GM19025 (cell line): ENCODE measurements around the gene PTX4.

ENCODE experiments used
- ATAC-seq: cut with Tn5 transposase; IDR thresholded peaks from one replicate; pipeline ENCODE4 v1.9.1; 2021; ENCODE audit warnings: mild to moderate bottlenecking, low read depth, moderate library complexity; ENCODE audit not compliant: unreplicated experiment

Gene PTX4, protein sequence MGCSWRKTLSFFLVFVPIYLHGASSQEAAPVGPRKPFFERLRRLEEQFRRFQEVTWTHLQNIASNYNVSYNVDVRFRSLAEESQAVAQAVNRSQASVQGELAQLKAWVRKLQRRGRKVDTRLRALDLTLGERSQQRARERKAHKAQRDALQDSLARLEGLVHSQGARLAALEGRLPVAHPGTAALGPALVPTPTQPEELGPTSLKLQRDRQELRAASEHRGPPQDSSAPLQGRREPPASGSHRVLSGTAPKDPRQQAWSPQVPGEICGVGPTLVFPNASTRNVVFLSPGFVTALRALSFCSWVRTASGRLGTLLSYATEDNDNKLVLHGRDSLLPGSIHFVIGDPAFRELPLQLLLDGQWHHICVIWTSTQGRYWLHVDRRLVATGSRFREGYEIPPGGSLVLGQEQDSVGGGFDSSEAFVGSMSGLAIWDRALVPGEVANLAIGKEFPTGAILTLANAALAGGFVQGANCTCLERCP

DNA sequence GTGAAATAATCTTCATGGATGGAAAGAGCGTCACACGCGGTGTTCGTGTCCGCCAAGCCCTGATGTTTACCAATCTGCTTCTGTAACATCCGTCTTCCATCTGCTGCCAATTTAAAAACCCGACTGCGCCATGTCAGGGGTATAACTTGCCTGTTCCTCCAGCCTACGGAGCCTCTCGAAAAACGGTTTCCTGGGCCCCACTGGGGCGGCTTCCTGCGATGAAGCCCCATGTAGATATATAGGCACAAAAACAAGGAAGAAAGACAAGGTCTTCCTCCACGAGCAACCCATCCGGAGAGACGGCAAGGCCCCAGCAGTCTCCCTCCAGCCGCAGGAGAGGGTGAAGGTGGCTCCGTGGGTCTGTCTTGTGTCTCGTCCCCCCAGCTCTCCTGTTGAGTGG is at the start of gene PTX4:
Gene PTX4, minus strand, starts transcription at position 326 of the 400 bp plus-strand sequence. Its CDS starts 35 bp downstream, at position 291.
- ATAC-seq = no peak

DNA sequence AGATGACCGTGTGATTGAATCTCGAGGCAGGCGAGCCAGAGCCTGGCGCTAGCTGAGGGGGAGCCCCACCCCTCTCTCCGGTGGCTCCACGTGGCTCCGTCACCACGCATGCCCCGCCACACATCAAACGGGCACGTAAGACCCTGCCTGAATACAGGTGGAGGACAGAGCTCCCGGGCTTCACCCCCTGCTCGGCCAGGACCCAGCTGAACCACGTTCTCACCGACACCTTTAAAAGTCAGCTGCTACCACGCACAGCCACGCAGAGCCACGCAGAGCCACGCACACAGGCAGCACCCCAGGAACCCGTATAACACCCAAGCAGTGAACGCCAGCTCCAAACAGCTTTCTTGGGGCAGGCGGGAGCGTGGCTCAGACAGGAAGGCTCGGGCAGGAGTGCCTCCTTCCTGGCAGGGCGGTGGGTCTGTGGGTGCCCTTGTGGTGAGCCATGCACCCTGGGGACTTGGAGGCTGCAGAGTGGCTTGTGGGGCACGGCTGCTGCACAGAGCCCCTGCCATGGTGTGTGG is 49.1 kb upstream of the PTX4 start:
- no peak for ATAC-seq

DNA sequence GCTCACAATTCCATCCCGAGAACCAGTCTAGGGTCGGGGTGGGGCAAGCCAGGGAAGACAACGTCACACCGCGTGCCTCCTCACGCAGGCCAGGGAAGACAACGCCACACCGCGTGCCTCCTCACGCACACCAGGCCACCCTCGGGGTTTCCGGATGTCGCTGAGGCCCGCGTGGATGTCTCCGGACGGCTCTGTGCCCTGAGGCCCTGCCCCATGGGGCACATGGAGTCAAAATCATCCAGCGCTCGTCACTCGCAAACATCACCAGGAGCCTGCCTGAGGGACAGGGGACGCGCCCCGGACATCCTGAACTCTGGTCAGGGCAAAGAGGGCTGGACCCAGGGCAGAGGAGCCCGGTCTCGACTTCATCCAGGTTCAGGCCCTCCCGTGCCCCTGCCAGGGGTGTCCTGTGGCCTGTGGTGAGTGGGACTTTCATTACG is 48.4 kb upstream of the PTX4 start:
- ATAC-seq = no peak

DNA sequence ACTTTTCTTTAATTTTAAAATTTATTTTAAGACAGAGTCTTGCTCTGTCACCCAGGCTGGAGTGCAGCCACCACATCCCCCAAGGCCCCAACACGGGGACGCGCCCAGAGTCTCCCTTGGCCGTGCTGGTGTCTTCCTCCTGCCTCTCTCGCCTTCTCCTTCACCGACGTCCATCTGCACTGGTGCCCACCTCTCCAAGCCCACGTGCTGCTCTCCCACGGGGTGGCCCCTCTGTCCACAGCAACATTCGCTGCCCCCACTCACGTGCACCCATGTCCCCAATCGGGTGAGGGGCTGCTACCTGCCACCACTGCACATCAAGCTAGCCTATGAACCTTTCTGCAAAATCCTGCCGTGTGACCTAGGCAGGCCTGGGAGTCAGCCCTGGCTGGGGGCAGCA is 47.9 kb upstream of the PTX4 start:
- no peak for ATAC-seq

DNA sequence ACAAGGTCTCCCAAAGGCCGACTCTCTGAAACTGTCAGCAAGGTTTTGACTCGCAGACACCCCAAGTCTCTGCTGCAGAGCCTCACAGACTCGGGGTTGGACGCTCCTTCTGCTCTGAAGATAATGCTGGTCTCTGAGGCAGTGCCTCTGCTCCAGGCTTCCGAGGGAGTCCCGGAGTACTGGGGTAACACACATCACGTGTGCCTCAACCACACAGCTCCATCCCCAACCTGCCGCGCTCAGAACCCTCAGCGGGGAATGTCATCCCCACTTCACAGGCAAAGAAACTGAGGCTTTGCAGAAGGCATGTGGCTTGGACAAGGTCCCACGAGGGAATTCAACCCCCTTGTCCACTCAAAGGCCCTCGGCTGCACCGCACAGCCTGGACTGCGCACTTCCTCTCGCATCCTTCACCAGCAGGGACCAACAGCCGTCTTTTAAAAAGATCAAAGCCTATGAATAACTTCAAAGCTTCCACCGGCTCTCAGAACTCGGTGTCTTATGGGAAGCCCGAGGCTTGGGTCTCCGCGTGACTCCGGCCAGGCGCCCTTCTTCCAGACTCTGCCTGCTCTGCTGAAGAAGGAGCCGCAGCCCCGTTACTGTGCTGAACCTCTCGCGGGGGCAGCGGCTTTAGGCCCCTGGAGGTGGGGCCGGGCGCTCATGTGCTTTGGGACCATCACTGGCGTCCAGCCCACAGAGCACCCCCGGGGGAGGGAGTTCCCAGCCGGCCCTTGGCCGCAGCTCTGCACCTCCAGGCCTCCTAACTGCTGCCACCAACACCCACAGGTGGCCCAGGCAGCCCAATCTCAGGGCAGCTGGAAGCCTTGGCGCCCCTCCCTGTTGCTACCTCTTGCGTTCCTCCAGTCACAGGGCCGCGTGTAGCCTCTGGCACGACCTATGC is 46.9 kb upstream of the PTX4 start:
- ATAC-seq = no peak

DNA sequence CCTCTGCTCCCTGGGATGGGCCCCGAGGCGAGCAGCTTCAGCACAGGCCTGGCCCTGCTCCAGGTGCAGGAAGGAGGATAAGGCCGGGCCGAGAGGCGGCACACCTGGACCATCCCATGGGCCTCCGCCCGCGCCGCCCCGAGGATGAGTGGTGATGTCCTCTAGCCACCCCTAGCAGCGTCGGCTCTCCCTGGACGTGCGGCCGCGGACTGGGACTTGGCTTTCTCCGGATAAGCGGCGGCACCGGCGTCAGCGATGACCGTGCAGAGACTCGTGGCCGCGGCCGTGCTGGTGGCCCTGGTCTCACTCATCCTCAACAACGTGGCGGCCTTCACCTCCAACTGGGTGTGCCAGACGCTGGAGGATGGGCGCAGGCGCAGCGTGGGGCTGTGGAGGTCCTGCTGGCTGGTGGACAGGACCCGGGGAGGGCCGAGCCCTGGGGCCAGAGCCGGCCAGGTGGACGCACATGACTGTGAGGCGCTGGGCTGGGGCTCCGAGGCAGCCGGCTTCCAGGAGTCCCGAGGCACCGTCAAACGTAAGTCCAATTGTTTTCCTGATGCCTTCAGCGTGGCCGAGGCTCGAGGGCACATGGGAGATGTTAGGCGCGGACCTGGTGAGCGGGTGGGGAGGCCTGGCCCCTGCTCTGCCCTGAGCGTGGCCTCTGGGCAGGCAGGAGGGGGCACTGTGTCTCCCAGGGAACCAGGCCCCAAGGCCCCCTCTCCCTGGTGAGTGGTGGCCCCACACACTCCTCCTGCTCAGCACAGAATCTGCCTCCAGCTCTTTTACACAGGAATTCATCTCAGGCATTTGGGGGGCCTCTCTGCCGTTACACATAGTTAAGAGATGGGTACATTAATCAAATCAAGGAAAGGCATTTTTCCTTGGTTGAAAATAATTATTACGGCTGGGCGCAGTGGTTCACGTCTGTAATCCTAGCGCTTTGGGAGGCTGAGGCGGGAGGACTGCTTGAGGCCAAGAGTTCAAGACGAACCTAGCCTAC is 45.6 kb upstream of the PTX4 start:
- no peak for ATAC-seq

DNA sequence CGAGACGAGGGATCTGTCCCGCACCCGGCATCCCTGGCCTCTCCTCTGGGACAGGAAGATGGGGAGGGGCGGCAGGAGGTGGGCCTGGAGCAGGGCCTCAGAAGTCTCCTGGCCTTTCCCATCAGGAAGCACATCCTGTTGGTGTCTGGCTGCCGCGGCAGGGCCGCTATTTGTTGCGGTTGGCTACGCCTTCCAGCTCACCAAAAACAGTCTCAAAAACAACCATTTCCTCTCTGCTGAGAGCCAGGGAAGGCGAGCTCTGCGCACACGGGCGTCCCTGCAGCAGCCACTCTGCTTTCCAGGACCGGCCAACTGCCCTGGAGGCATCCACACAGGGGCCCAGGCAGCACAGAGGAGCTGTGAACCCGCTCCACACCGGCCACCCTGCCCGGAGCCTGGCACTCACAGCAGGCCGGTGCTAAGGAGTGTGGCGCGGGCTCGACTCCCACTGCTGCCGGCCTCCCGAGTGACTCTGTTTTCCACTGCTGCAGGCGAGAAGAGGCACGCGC is 44.8 kb upstream of the PTX4 start, which contains the start of gene TMEM204:
Gene TMEM204, plus strand, starts transcription at position 224 of the 509 bp plus-strand sequence. CDS start 610 bp downstream, outside the sequence.
- no peak for ATAC-seq

DNA sequence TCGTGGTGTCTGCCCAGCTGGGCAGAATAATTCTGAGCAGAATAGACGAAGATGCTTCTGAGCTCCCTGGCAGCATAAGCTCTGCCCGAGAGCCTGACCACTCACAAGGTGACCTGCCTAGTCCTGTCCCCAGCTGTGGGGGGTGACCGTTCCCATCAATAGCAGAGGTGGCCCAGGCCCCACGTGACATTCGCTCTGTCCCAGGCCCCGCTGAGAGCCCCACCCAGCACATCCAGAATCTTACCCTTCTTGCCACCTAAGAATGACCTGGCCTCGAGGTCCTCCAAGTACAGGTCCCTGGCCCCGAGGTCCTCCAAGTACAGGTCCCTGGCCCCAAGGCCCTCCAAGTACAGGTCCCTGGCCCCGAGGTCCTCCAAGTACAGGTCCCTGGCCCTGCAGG is 44.0 kb upstream of the PTX4 start:
- ATAC-seq = no peak

DNA sequence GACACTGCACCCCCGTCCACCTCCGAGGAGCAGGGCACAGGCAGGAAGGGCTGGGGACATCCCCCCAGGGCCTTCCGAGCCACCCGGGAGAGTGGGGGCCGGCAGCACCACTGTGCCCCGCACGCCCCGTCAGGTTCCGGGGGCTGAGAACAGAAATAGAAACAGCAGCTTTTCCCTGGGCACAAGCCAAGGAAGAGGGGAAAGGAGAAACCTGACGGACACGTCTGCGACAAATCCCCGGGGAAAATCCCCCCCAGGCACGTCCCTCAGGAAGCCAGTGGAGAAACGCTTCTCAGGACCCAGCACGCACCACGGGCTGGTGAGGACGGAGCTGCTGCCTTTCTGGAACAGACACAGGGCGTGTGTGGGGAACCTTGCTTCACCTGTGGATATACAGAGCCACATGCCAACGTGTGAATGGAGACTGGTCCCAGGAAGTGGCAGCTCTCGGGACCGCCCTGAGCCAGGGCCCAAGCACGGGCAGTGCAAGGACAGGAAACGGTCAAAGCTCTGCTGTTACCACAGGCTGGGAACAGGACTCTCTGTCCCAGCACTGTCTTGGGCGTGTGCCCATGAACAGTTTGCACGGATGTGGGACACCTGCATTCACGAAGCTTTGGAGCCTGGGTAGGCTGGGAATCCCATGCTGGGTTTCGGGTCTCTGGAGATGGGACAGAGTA is 43.5 kb upstream of the PTX4 start:
- ATAC-seq = no peak

DNA sequence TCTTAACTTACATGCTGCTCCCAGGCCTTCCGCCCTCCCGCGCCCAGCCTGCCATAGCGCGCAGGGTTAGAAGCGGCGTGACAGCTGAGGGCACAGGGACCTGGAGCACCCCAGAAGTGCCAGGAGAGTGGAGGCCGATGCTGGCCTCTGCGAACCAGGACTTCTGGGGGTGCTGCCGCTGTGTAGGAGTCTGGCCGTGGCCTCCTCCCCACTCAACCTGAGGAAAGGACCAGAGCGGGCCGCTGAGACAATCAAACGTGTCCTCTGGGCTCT is 42.8 kb upstream of the PTX4 start:
- no peak for ATAC-seq

DNA sequence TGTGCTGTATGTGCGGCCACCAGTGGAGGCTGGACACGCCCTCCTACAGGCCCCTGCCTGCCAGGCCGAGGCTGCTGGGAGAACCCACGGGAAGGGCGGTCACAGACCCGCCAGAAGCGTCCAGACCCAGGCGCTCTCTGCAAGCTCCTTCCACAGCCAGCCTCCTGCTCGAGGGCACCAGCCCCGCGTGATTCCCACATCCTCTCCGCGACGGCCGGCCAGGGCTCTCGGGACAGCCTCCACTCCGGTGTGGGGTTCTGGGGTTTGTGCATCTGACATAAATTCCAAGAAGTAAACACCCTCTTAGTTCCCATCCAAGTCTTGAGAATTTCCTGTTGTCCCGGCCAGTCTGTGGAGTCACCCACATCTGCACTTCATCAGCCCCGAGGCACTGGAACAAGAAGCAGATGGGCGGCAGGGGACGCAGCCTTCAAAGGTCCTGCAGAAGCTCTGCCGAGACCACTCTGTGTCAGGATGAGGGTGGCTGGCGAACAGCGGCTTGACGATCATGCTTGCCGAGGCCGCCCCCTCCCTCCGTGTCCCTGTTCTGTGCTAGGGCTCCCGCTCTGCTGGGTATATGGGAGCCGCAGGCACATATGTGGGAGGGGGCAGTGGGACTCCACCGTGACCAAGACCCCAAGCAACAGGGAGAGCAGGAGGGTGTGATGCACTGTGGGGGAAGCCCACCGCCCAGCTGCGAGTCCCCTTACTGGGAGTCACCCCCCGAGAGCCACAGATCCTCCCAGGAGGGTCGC is 42.3 kb upstream of the PTX4 start:
- ATAC-seq = no peak

DNA sequence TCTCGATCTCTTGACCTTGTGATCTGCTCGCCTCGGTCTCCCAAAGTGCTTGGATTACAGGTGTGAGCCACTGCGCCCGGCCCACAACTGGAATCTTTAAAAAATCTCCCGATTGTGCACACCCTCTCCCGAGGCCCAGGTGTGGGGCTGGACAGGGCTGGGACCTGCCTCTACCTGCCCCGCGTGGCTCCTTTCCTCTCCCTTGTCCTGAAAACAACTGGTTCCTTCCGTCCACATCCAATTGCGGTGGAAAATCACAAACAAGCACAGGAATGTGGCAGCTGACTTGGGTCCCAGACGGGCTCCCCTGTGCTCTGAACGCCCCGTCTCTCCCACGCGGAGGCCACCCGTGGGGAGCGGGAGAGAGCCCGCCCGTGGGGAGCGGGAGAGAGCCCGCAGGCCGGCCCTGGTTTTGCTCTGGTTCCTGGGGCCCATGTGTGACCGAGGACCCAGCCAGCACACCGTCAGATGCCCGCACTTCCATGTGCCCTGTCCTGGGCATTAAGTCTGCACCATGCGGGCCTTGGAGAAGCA is 41.7 kb upstream of the PTX4 start:
- ATAC-seq = no peak

DNA sequence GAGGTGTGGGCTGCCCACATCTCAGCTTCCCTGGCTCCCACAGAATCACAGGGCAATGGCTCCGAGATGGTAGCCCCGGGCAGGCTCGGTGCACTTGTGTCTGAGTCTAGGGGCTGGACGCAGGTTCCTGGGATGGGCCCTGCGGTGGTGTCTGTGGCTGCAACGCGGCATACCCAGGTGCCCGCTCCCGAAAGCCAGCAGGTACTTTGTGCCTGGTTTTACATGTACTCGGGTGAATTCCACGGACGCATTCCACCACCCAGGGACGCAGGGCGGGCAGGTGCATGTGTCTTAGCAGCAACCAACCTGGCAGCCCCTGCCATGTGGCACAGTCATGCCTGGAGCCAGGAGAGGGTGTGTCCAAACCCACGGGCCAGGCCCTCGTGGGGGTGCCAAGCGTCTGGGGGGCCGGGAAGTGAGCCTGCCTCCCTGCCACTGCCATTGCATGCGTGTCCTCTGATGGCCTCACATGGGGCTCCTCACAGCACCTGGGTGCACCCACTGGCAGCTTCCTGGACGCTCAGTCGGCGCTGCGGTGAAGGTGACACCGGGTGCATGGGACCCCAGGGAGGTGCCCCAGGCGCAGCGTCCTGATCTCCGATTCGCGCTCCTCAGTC is 40.3 kb upstream of the PTX4 start:
- no peak for ATAC-seq

DNA sequence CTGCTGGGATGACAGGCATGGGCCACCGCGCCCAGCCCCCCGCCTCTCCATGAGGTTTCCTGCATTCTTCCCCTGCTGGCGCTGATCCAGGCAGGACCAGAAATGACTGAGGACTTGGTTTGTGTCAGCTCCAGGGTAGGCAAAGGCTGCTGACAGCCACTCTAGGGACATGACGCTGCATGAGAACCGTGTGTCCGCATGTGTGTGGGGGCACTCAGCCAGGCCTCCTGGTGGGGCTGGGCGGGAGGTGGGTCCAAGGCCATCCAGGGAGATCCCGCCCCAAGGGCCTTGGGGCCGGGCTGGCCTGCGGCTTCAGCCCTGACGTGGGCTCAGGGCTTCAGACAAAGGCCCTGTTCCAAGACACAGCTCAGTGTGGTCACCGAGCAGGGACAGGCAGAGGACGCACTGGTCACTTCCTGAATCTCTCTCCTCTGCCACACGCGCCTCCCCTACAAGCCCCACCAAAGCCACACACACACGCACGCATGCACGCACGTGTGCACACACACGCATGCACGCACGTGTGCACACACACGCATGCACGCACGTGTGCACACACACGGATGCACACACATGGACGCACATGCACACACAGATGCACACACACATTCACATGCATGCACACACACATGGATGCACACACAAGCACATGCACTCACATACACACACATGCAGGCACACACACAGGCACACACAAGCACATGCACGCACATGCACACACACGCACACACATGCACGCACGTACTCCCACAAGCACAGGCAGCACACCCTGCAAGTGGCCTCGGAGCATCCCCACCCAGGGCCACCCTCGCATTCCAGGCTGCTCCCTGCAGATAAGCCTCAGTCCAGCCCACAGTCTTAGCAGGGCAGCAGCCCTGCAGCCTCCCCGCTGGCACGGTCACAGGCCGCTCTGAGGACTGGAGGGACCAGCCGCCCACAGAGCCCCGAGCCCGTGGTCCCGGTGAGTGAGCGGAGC is 39.4 kb upstream of the PTX4 start:
- no peak for ATAC-seq

DNA sequence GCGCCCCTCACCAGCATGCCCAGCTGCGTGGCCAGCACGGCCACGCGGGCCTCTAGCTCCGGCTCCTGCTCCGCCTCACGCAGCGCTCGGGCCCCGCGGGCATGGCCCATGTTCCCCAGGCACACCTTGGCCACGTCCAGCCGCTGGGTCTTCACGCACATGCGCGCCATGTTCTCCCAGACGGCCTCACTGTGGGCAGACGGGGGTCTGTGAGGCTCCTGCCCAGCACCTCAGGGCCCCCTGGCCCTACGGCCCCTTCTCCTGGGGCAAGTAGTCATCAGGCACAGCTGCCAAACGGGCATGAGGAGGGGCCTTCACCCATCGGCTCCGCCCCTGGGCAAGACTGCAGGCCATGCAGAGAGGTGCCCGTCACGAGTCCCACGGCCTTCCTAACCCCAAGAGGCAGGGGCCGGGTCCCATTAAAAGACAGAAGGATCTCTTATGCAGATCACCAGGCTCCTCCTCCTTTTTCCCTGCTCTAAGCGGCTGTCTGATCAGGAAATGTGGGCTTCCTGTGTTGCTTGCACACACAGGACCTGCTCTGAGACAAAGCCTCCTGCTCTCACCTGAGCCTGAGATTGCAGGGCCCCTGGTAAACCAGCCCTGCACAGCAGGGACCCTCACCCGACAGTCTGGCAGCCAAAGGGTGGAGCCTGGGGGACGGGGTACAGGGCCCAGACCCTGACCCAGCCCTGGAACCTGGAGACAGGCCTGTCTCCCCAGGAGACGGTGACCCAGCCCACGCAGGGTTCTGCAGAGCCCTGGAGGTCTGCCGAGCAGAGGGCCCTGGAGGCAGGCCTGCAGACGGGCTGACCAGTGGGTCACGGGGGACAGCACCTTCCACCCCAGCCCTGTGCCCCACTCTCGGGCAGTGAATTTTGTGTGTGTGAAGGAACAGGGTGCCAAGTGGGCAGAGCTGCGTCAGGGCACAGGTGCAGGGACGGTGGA is 38.1 kb upstream of the PTX4 start:
- no peak for ATAC-seq
